Measurements from ENCODE around the gene SLC35F3. TPM values are rescaled to one million over a fixed set of nuclear protein-coding genes. Genes with fewer than 3 reads are reported as not detected.

SLC35F3 gene
- polyA plus RNA-seq, 1 donor from 2014 or later, result 13.9 TPM

DNA sequence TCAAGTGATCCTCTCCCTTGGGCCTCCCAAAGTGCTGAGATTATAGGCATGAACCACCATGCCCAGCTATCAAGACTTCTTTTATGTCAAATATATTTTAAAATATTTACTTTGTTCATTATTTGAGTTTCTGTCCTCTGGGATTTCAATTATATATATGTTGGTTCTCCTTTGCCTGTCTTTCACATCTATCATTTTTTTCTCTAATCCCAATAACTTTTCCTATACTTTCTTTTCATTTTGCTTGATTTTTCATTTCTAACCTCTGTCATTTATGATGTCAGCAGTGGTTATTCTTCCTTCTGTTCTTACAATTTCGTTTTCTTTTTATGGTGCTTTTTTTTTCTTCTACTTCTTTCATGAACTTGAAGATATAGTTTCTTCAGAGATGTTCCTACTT, 47.3 kb downstream of the SLC35F3 start:
- Histone ChIP-seq H2AFZ (ENCODE audit: low read depth, low read length) (no peak overlapping the region), H3K4me3 (ENCODE audit: low read length) (no peak overlapping the region), H3K79me2 (replicated peaks; ENCODE audit: insufficient read depth, low read length) (no peaks in the 10 kb centered on the region)

DNA sequence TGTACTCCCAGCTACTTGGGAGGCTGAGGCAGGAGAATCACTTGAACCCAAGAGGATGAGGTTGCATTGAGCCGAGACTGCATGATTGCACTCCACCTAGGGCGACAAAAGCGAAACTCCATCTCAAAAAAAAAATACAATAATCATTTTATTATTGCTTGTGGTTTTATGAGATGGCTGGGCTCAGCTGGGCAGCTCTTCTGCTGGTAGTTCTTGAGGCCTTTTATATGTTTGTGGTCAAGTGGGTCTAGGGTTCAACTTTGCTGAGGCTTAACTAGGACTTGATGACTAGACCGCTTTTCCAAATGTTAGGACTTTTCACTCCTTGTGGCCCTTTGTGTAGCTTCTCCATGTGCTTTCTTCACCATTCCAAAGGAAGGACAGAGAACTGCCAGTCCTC, 53.2 kb downstream of the SLC35F3 start:
- Histone ChIP-seq H3K9me2 (ENCODE audit: insufficient read depth, low read length) (no peaks in the 10 kb centered on the region), H3F3A (ENCODE audit: insufficient read depth, low read length, poor library complexity, severe bottlenecking) (no peaks in the 10 kb centered on the region), H3K79me2 (replicated peaks; ENCODE audit: insufficient read depth, low read length) (no peaks in the 10 kb centered on the region), H3K4me3 (ENCODE audit: low read length) (no peak overlapping the region), H3K4me2 (ENCODE audit: low read length) (no peak overlapping the region), H3K27me3 (ENCODE audit: insufficient read depth, low read depth, low read length) (no peaks in the 10 kb centered on the region), H3K9ac (ENCODE audit: low read length) (no peak overlapping the region), H4K20me1 (ENCODE audit: insufficient read depth) (no peaks in the 10 kb centered on the region), H3K27ac (ENCODE audit: low read length) (no peak overlapping the region), H2AFZ (ENCODE audit: low read depth, low read length) (no peak overlapping the region), H3K9me3 (ENCODE audit: low read length) (no peaks in the 10 kb centered on the region), H3K36me3 (ENCODE audit: insufficient read depth, low read length) (no peaks in the 10 kb centered on the region)
- no peak for TF ChIP-seq EP300 (conservative IDR thresholded peaks at IDR 0.05; ENCODE audit: poor library complexity, severe bottlenecking)
- TF ChIP-seq RAD21 (conservative IDR thresholded peaks at IDR 0.05), result no peak
- no peak for TF ChIP-seq EZH2 (IDR thresholded peaks at IDR 0.05; ENCODE audit: borderline replicate concordance, insufficient read depth, low read length, poor library complexity, severe bottlenecking)
- no peak for TF ChIP-seq POLR2AphosphoS5 (IDR thresholded peaks at IDR 0.05)
- TF ChIP-seq MXI1 (conservative IDR thresholded peaks at IDR 0.05; ENCODE audit: poor library complexity, severe bottlenecking), result no peak

More for the DNA sequence above, 47.3 kb downstream of the SLC35F3 start:
- Histone ChIP-seq H3F3A (ENCODE audit: insufficient read depth, low read length, poor library complexity, severe bottlenecking) (no peaks in the 10 kb centered on the region), H3K9me3 (ENCODE audit: low read length) (no peaks in the 10 kb centered on the region), H3K27me3 (ENCODE audit: insufficient read depth, low read depth, low read length) (no peaks in the 10 kb centered on the region), H3K36me3 (ENCODE audit: insufficient read depth, low read length) (no peaks in the 10 kb centered on the region), H3K9me2 (ENCODE audit: insufficient read depth, low read length) (no peaks in the 10 kb centered on the region), H4K20me1 (ENCODE audit: insufficient read depth) (no peaks in the 10 kb centered on the region), H3K9ac (ENCODE audit: low read length) (no peak overlapping the region), H3K27ac (ENCODE audit: low read length) (no peak overlapping the region), H3K4me2 (ENCODE audit: low read length) (no peak overlapping the region)
- TF ChIP-seq TAF1 (IDR thresholded peaks at IDR 0.05; ENCODE audit: low read depth), result no peak
- TF ChIP-seq, protein P1, sequence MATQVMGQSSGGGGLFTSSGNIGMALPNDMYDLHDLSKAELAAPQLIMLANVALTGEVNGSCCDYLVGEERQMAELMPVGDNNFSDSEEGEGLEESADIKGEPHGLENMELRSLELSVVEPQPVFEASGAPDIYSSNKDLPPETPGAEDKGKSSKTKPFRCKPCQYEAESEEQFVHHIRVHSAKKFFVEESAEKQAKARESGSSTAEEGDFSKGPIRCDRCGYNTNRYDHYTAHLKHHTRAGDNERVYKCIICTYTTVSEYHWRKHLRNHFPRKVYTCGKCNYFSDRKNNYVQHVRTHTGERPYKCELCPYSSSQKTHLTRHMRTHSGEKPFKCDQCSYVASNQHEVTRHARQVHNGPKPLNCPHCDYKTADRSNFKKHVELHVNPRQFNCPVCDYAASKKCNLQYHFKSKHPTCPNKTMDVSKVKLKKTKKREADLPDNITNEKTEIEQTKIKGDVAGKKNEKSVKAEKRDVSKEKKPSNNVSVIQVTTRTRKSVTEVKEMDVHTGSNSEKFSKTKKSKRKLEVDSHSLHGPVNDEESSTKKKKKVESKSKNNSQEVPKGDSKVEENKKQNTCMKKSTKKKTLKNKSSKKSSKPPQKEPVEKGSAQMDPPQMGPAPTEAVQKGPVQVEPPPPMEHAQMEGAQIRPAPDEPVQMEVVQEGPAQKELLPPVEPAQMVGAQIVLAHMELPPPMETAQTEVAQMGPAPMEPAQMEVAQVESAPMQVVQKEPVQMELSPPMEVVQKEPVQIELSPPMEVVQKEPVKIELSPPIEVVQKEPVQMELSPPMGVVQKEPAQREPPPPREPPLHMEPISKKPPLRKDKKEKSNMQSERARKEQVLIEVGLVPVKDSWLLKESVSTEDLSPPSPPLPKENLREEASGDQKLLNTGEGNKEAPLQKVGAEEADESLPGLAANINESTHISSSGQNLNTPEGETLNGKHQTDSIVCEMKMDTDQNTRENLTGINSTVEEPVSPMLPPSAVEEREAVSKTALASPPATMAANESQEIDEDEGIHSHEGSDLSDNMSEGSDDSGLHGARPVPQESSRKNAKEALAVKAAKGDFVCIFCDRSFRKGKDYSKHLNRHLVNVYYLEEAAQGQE (IDR thresholded peaks at IDR 0.05; ENCODE audit: borderline replicate concordance), result no peak
- TF ChIP-seq EP300 (conservative IDR thresholded peaks at IDR 0.05; ENCODE audit: poor library complexity, severe bottlenecking), result no peak
- no peak for TF ChIP-seq RAD21 (conservative IDR thresholded peaks at IDR 0.05)
- no peak for TF ChIP-seq MXI1 (conservative IDR thresholded peaks at IDR 0.05; ENCODE audit: poor library complexity, severe bottlenecking)
- no peak for TF ChIP-seq EZH2 (IDR thresholded peaks at IDR 0.05; ENCODE audit: borderline replicate concordance, insufficient read depth, low read length, poor library complexity, severe bottlenecking)
- TF ChIP-seq, protein P2, sequence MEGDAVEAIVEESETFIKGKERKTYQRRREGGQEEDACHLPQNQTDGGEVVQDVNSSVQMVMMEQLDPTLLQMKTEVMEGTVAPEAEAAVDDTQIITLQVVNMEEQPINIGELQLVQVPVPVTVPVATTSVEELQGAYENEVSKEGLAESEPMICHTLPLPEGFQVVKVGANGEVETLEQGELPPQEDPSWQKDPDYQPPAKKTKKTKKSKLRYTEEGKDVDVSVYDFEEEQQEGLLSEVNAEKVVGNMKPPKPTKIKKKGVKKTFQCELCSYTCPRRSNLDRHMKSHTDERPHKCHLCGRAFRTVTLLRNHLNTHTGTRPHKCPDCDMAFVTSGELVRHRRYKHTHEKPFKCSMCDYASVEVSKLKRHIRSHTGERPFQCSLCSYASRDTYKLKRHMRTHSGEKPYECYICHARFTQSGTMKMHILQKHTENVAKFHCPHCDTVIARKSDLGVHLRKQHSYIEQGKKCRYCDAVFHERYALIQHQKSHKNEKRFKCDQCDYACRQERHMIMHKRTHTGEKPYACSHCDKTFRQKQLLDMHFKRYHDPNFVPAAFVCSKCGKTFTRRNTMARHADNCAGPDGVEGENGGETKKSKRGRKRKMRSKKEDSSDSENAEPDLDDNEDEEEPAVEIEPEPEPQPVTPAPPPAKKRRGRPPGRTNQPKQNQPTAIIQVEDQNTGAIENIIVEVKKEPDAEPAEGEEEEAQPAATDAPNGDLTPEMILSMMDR (IDR thresholded peaks at IDR 0.05; ENCODE audit: poor library complexity, severe bottlenecking), result no peak
- no peak for TF ChIP-seq POLR2AphosphoS5 (IDR thresholded peaks at IDR 0.05)
- TF ChIP-seq SMC3 (conservative IDR thresholded peaks at IDR 0.05; ENCODE audit: poor library complexity), result no peak
